Activated CD4-positive, alpha-beta T cell treated with anti-CD3 and anti-CD28 coated beads, Interleukin-2, amount 10 ng/mL, durations not matched to agents 24 days and 14 days (primary cell): ENCODE data around the gene ATOH8. TPM values are rescaled to one million over a fixed set of nuclear protein-coding genes. Genes with fewer than 3 reads are reported as not detected.

Source experiments
- DNase-seq: peaks from one replicate; pipeline ENCODE4 v3.0.0; 2022
- H3K27ac Mint-ChIP-seq: one replicate; pipeline ENCODE4 v1.8.0; 2022; ENCODE audit warnings: mild to moderate bottlenecking, mixed read lengths
- H3K27me3 Mint-ChIP-seq: one replicate; pipeline ENCODE4 v1.8.0; 2022; ENCODE audit warnings: mixed read lengths
- H3K36me3 Mint-ChIP-seq: one replicate; pipeline ENCODE4 v1.8.0; 2022; ENCODE audit warnings: low read depth, mild to moderate bottlenecking, mixed read lengths
- H3K4me1 Mint-ChIP-seq: one replicate; pipeline ENCODE4 v1.8.0; 2021; ENCODE audit warnings: mixed read lengths
- H3K4me3 Mint-ChIP-seq: one replicate; pipeline ENCODE4 v1.8.0; 2022; ENCODE audit warnings: mild to moderate bottlenecking, moderate library complexity, mixed read lengths
- H3K9me3 Mint-ChIP-seq: one replicate; pipeline ENCODE4 v1.8.0; 2021; ENCODE audit warnings: mixed read lengths
- intact Hi-C: fragments of 100-400 bp; cut with micrococcal nuclease; formaldehyde crosslinking; loops from one replicate; pipeline ENCODE4 v1.15.1; 2023
- total RNA-seq: library from RNA; stranded (reverse); gene quantifications from 2 replicates; pipeline ENCODE4 v1.2.3, GENCODE V29; 2022

ATOH8 gene
- total RNA-seq, 1 donor from 2014 or later: 0.19 TPM

GRCh38 chr2:85791704-85792565 lies 38.1 kb downstream of the ATOH8 start:
- Mint-ChIP-seq H3K36me3 (no peaks in the 10 kb centered on the region), H3K4me3 (no peak overlapping the region), H3K27me3 (peaks cover 15% of the 10 kb centered on the region), H3K4me1 (no peaks in the 10 kb centered on the region), H3K9me3 (no peaks in the 10 kb centered on the region), H3K27ac (no peak overlapping the region)
- no peak for DNase-seq
- intact Hi-C loops: no loop called here

DNA sequence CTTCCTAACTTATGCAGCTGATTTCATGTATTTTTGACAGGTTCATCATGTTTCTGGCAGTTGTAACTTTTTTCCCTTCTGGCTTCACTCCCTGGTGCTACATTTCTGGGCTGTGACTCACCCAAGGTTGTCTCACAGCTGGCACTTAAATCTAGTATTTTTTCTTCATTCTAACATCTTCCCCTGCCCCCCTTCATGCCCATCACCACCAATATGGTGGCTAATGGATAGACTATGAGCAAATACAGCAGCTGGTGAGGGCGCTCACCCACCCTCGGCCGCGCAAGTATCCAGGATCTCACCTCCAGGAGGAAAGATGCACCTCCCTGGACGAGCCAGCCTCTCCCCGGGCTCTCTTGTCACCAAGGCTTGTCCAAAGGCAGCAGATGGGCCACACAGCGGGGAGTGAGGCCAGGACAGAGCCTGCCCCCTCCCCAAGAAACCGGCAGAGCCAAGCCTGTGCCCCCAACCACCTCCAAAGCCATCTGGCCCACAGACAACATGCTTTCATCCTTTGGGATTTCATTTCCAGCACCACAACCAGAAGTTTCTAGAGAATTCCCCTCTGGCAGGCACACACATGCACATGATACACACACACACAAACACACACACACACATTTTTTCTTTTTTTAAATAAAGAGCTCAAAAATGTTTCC lies 39.1 kb downstream of the ATOH8 start:
- H3K4me3 Mint-ChIP-seq: no peak overlapping the region
- no peaks in the 10 kb centered on the region for H3K36me3 Mint-ChIP-seq
- no peaks in the 10 kb centered on the region for H3K9me3 Mint-ChIP-seq
- H3K27me3 Mint-ChIP-seq: peaks cover 16% of the 10 kb centered on the region
- intact Hi-C loops: no loop called here
- DNase-seq: no peak
- no peak overlapping the region for H3K27ac Mint-ChIP-seq
- no peaks in the 10 kb centered on the region for H3K4me1 Mint-ChIP-seq

DNA sequence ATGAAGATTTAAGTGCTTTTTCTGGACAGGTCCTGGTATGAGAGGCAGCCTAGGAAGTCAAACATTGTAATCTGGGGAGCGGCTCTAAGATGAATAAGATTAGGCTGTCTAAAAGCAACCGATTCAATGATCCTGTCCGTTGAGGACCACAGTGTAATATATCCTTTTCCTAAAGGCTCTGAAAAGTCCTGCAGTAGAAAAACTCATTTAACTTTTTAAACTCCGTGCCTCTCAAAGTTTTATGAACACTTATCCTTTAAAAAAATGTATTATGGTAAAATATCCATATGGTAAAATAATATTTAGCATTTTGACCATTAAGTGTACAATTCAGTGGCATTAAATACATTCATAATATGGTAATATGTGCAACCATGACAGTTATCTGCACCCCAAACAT lies 39.8 kb downstream of the ATOH8 start:
- Mint-ChIP-seq H3K9me3 (no peaks in the 10 kb centered on the region), H3K27me3 (peaks cover 20% of the 10 kb centered on the region), H3K27ac (no peak overlapping the region), H3K36me3 (no peaks in the 10 kb centered on the region), H3K4me1 (no peaks in the 10 kb centered on the region), H3K4me3 (no peak overlapping the region)
- intact Hi-C loops: no loop called here
- DNase-seq: no peak

- Mint-ChIP-seq H3K36me3 (no peaks in the 10 kb centered on the region), H3K4me1 (no peaks in the 10 kb centered on the region), H3K4me3 (no peak overlapping the region), H3K27ac (no peak overlapping the region), H3K27me3 (peaks cover 20% of the 10 kb centered on the region), H3K9me3 (no peaks in the 10 kb centered on the region)
- intact Hi-C loops: no loop called here
- no peak for DNase-seq
Measured at GRCh38 chr2:85794038-85794441, 40.2 kb downstream of the ATOH8 start.

- Mint-ChIP-seq H3K9me3 (no peaks in the 10 kb centered on the region), H3K27me3 (peaks cover 20% of the 10 kb centered on the region), H3K36me3 (no peaks in the 10 kb centered on the region), H3K4me1 (no peaks in the 10 kb centered on the region), H3K4me3 (no peak overlapping the region), H3K27ac (no peak overlapping the region)
- intact Hi-C loops: no loop called here
- DNase-seq: no peak
Measured at GRCh38 chr2:85794491-85795121, 40.8 kb downstream of the ATOH8 start.

DNA sequence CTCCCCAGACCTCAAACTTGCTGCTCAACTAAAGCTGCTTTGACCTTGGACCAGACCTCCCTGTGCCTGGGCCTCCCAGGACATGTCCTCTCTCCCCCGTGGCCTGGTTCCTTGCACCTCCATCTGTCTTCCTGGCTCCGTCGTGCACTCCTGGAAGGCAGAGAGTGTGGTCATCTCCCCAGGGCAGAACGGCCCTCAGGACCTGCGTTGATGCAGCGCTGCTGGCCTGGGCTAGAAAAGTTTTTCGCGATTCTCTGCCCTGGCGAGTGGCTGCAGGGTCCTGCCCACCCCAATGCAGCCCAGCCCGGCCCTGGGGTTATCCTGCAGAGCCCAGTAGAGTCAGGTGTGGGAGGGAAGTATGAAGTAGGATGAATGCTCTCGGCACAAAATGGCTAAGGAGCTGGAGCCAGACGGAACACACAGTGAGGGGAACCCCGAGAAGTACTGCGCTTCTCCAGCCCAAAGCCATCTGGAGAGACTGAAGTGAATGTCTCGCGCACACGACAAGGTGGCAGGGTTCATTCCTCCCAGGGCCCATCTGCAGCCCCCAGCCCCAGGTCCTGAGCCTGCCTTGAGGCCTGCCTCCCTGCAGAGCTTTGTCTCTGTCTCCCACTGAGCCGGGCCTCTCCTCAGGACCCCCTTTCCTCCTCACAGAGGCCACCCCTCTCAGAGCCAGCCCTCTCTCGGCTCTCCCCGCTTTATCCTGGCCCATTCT lies 41.7 kb downstream of the ATOH8 start:
- peaks cover 20% of the 10 kb centered on the region for H3K27me3 Mint-ChIP-seq

GRCh38 chr2:85796046-85796340 lies 42.2 kb downstream of the ATOH8 start:
- H3K27me3 Mint-ChIP-seq: peaks cover 18% of the 10 kb centered on the region
- DNase-seq: no peak
- no peaks in the 10 kb centered on the region for H3K36me3 Mint-ChIP-seq
- intact Hi-C loops: no loop called here
- H3K4me1 Mint-ChIP-seq: peaks cover 3% of the 10 kb centered on the region
- H3K9me3 Mint-ChIP-seq: no peaks in the 10 kb centered on the region
- no peak overlapping the region for H3K27ac Mint-ChIP-seq
- no peak overlapping the region for H3K4me3 Mint-ChIP-seq

More for the DNA sequence above, 41.7 kb downstream of the ATOH8 start:
- no peak overlapping the region for H3K4me3 Mint-ChIP-seq
- no peaks in the 10 kb centered on the region for H3K36me3 Mint-ChIP-seq
- no peak overlapping the region for H3K27ac Mint-ChIP-seq
- peaks cover under 1% of the 10 kb centered on the region for H3K4me1 Mint-ChIP-seq
- intact Hi-C loops: no loop called here
- no peak for DNase-seq
- no peaks in the 10 kb centered on the region for H3K9me3 Mint-ChIP-seq

- Mint-ChIP-seq H3K27ac (no peak overlapping the region), H3K27me3 (peaks cover 17% of the 10 kb centered on the region), H3K9me3 (no peaks in the 10 kb centered on the region), H3K4me3 (no peak overlapping the region), H3K36me3 (no peaks in the 10 kb centered on the region), H3K4me1 (peaks cover 3% of the 10 kb centered on the region)
- intact Hi-C loops: no loop called here
- DNase-seq: no peak
Measured at GRCh38 chr2:85796341-85797262, 42.8 kb downstream of the ATOH8 start.

- Mint-ChIP-seq H3K4me3 (no peak overlapping the region), H3K36me3 (no peaks in the 10 kb centered on the region), H3K4me1 (peaks cover 3% of the 10 kb centered on the region), H3K27ac (no peak overlapping the region), H3K27me3 (peaks cover 17% of the 10 kb centered on the region), H3K9me3 (no peaks in the 10 kb centered on the region)
- intact Hi-C loops: no loop called here
- no peak for DNase-seq
Measured at GRCh38 chr2:85797263-85797660, 43.5 kb downstream of the ATOH8 start.

DNA sequence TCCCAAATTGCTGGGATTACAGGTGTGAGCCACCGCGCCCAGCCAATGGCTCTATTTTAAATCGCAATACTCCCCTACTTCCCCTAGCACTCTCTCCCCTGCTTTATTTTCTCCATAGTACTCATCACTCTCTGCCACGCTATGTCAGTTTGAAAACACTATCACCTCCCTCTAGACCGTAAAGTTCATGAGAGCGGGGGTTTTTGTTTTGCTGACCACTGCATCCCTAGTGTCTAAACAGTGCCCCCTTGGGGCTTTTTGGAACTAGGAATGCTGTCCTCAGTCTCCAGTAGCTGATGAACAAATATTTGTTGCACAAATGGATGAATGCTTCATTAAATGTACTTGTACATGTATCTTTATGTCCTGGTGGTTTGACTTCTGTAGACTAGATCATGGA lies 44.1 kb downstream of the ATOH8 start:
- no peak for DNase-seq
- H3K9me3 Mint-ChIP-seq: no peaks in the 10 kb centered on the region
- peaks cover 13% of the 10 kb centered on the region for H3K27me3 Mint-ChIP-seq
- no peak overlapping the region for H3K4me3 Mint-ChIP-seq
- H3K36me3 Mint-ChIP-seq: no peaks in the 10 kb centered on the region
- no peak overlapping the region for H3K27ac Mint-ChIP-seq
- peaks cover 3% of the 10 kb centered on the region for H3K4me1 Mint-ChIP-seq
- intact Hi-C loops: no loop called here

DNA sequence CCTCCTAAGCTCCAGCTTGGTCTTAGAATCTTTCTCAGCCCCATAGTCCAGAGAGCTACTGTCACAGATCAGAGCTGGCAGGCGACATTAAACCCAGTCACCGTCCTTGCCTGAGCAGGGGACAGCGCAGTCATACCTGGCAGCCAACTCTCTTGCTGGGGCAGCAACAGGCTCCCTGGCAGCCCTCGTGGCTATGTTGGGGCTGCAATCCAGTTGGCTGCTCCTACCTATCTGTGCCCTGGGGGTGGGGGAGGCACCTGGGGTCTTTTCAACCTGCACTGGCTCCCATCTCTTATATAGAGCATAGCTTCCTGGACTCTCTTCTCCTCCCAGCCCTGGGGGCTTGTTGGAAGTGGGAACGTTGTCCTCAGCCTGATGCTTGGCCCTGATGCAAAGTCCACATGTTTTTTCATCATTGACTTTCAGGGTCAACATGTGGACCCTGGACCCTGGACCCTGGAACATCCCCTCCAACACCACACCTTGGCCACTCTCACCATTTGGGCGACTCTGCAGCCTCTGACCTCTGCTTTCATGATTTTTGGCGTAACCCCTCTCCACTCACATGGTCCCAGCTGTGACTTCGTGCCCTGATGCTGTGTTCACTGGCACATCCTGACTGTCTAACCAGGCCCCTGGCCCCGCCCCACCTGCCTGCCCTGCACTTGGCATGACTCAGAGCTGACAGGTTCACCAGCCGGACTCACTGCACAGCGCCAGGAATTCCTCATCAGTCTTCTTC lies 45.6 kb downstream of the ATOH8 start:
- Mint-ChIP-seq H3K27ac (no peak overlapping the region), H3K4me1 (peaks cover 3% of the 10 kb centered on the region), H3K4me3 (no peak overlapping the region), H3K27me3 (peaks cover 8% of the 10 kb centered on the region), H3K9me3 (no peaks in the 10 kb centered on the region), H3K36me3 (no peaks in the 10 kb centered on the region)
- DNase-seq: no peak
- intact Hi-C loops: no loop called here

GRCh38 chr2:85800586-85800985 lies 46.8 kb downstream of the ATOH8 start:
- DNase-seq: no peak
- Mint-ChIP-seq H3K36me3 (no peaks in the 10 kb centered on the region), H3K4me3 (no peak overlapping the region), H3K9me3 (no peaks in the 10 kb centered on the region), H3K27me3 (peaks cover 8% of the 10 kb centered on the region), H3K4me1 (peaks cover 6% of the 10 kb centered on the region), H3K27ac (no peak overlapping the region)
- intact Hi-C loops: no loop called here

DNA sequence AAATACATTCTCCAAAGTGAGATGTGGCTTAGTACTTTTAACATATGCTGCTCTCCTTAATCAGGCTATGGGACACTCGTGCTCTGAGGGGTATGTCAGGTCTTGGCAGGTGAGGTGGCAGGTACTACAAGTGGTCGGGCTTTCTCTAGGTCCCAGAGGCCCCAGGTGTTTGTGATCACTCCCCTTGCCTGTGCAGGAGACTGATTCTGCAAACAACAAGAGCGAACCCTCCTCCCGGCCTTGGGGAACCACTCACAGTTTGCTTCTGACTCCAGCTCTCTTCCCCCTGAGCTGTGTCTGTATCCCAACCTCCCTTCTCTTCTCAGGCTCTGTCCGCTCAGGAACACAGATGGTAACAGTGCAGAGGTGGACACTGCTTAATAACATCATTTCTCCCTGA lies 48.1 kb downstream of the ATOH8 start:
- H3K4me3 Mint-ChIP-seq: no peak overlapping the region
- H3K9me3 Mint-ChIP-seq: no peaks in the 10 kb centered on the region
- intact Hi-C loops: no loop called here
- peaks cover 8% of the 10 kb centered on the region for H3K27me3 Mint-ChIP-seq
- H3K27ac Mint-ChIP-seq: no peak overlapping the region
- no peak for DNase-seq
- H3K4me1 Mint-ChIP-seq: peaks cover 6% of the 10 kb centered on the region
- no peaks in the 10 kb centered on the region for H3K36me3 Mint-ChIP-seq
